Motor neuron (in vitro differentiated cells): Measurements from ENCODE around the gene RASGEF1C. TPM values are rescaled to one million over a fixed set of nuclear protein-coding genes. Genes with fewer than 3 reads are reported as not detected.
"Not testable (repeated sequence)": the region's sequence is repeated elsewhere in the genome, so short reads cannot be mapped to it uniquely, and the experiment has no call there.

Source experiments
- ATAC-seq, 8 experiments: fragments of 200-7000 bp; cut with Tn5 transposase; replicated peaks in 6 of 8; 2 replicates each; pipeline ENCODE4 v1.8.0; 2021; ENCODE audit warnings: mild to moderate bottlenecking in 8 of 8, moderate library complexity in 8 of 8
- H3K27ac ChIP-seq, 2 donors: fragments of 250-450 bp; sonication (Bioruptor Pico); 2 replicates each; pipeline ENCODE4 v1.9.0; 2021; ENCODE audit warnings: antibody characterized with exemption in 2 of 2, mild to moderate bottlenecking in 2 of 2, moderate library complexity in 1 of 2
- H3K4me1 ChIP-seq, 2 donors: fragments of 250-450 bp; sonication (Bioruptor Pico); replicated peaks in 1 of 2; 2 replicates each; pipeline ENCODE4 v1.6.1; 2021; ENCODE audit warnings: antibody characterized with exemption in 2 of 2, mild to moderate bottlenecking in 2 of 2, moderate library complexity in 1 of 2
- H3K4me3 ChIP-seq, 5 donors: fragments of 250-450 bp; sonication (Bioruptor Pico); 2 replicates each; pipeline ENCODE4 v1.9.0; 2021; ENCODE audit warnings: antibody characterized with exemption in 5 of 5, mild to moderate bottlenecking in 5 of 5, moderate library complexity in 4 of 5
- WGBS, 10 experiments: fragments of 450-650 bp; shearing (Covaris generic); methylation state at CpG; one replicate each; pipeline ENCODE4 v1.0.0; 2022; 5-methylcytosine and 5-hydroxymethylcytosine counted together
- in situ Hi-C, 9 experiments: fragments of 400-800 bp; cut with MboI; loops; one replicate each; pipeline ENCODE4 v1.15.0; 2021; ENCODE audit warnings: low sequenced_read_pairs in 9 of 9, low pct_unique_long_range_greater_than_20kb in 2 of 9; ENCODE audit not compliant: unreplicated experiment in 9 of 9
- total RNA-seq, 8 experiments: library from RNA; unstranded; fragments of 300-600 nt; gene quantifications; 2 replicates each; pipeline versions ENCODE4 v1.2.3 to v1.2.4, GENCODE V29; 2022

RASGEF1C gene
- total RNA-seq, 8 experiments from 2014 or later = 1.2 to 3.3 (median 1.3) TPM; not detected in 3

DNA sequence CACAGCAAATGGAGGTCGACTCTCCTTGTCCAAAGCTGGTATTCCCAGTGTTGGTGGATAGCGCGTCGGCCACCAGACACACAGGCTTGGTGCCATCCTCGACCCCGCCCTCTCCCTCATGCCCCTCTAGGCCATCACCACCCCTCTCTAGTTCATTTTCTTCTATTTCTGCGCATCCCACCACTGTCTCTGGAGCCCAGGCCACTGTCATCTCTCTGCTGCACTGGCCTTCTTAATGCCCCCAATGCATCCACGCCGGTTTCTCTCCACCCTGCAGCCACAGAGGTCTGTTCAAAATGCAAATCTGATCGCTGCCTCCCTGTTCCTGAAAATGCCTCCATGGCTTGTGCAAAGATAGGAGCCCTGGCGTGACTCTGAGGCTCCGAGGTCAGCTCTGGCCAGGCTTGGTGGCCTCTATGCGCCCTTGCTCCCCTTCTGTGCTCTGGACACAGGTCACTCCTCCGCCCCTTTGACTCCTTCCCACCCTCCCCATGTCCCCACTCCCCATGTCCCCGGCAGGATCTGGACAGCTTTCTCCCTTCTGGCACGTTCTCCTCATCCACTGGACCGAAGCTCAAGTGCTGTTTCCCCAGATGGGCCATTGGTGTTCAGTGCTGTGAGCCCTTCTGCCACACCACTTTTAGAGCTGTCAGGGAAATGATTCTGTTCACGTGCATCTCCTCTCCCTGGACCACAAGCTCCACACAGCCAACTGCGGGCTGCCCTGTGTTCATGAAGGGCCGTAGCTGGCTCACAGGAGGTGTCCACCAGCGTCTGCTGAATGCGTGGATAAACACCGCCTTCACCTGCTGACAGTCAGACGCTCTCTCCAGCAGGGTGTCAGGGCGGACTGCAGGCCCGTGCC lies 77.9 kb downstream of the RASGEF1C start:
- no peak overlapping the region for H3K4me3 ChIP-seq
- ATAC-seq = peak in 1 of 8 experiments; percentile 14
- H3K4me1 ChIP-seq = peaks cover 0 to 7% of the 10 kb centered on the region in 2 donors
- in situ Hi-C loops = no loop called here
- WGBS, 10 experiments = 40 to 100% (median 81%) methylated on average over 1 to 11 of the region's 26 CpGs; no CpG with 5 or more reads in 4 of the 10 experiments
- H3K27ac ChIP-seq = no peak overlapping the region

DNA sequence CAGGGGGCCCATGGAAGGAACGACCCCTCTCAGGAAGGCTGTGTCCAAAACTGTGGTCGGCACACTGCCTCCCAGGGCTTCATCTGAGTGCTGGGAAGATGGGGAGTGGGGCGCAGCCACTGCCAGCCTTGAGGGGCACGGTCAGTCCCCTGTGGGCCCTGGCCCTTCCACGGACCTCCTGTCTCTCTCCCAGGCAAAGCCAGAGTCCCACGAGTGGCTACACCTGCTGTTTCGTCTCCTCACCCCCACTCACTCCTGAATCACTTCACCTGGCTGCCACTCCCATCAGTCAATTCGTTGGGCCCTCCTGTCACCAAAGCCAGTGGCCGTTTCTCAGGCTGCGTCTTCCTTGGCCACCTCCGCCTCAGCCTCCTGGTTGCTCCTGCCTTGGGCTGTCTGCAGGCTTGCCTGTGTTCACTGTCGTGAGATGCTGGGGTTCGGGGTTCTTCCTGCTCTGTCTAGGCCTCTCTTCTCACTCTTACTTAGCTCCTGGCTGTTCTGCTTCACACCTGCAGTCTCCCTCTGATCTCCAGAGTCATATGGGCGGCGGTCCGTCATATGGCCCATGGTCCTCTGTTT lies 78.6 kb downstream of the RASGEF1C start:
- no peak overlapping the region for H3K4me3 ChIP-seq
- H3K27ac ChIP-seq = no peak overlapping the region
- no peak for ATAC-seq
- H3K4me1 ChIP-seq = peaks cover 0 to 7% of the 10 kb centered on the region in 2 donors
- WGBS, 10 experiments = 40 to 90% (median 75%) methylated on average over 1 to 9 of the region's 16 CpGs; no CpG with 5 or more reads in 4 of the 10 experiments
- in situ Hi-C loops = no loop called here

GRCh38 chr5:180129291-180130190 lies 79.5 kb downstream of the RASGEF1C start:
- H3K27ac ChIP-seq = no peak overlapping the region
- no peak overlapping the region for H3K4me3 ChIP-seq
- in situ Hi-C loops = no loop called here
- 20 to 100% (median 90%) methylated on average over 1 to 9 of the region's 27 CpGs; no CpG with 5 or more reads in 5 of the 10 experiments for WGBS, 10 experiments
- ATAC-seq = no peak
- peaks cover 0 to 7% of the 10 kb centered on the region in 2 donors for H3K4me1 ChIP-seq

DNA sequence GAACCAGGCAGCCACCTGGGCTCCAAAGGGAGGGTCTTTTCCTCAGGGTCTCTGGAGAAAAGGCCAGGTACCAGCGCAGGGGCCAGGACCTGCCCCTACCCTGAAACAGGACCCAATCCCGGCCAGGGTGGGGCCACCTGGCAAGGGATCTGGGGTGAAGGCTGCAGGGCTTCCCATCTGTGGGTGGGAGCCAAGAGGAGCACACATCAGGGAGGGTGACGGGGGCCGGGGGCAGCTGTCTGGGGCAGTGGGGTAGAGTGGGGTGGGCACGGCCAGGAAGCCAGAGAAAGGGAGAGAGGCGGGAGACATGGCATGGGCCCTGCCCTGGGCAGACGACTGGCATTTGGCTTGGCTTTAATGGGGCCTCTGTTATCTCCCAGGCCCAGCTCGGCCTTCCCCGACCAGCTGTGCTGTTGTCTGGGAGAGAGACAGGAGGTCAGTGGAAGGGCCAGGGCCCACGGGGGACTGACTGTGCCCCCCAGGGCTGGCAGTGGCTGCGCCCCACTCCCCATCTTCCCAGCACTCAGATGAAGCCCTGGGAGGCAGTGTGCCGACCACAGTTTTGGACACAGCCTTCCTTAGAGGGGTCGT lies 80.2 kb downstream of the RASGEF1C start:
- 92 to 100% methylated on average over 1 to 2 of the region's 13 CpGs; no CpG with 5 or more reads in 8 of the 10 experiments for WGBS, 10 experiments
- in situ Hi-C loops = no loop called here
- Histone ChIP-seq H3K4me3 (no peak overlapping the region), H3K27ac (no peak overlapping the region), H3K4me1 (peaks cover 0 to 7% of the 10 kb centered on the region in 2 donors)
- no peak for ATAC-seq

- H3K27ac ChIP-seq = no peak overlapping the region
- peaks cover 0 to 7% of the 10 kb centered on the region in 2 donors for H3K4me1 ChIP-seq
These were observed 81.0 kb downstream of the RASGEF1C start for GRCh38 chr5:180127682-180128670.

DNA sequence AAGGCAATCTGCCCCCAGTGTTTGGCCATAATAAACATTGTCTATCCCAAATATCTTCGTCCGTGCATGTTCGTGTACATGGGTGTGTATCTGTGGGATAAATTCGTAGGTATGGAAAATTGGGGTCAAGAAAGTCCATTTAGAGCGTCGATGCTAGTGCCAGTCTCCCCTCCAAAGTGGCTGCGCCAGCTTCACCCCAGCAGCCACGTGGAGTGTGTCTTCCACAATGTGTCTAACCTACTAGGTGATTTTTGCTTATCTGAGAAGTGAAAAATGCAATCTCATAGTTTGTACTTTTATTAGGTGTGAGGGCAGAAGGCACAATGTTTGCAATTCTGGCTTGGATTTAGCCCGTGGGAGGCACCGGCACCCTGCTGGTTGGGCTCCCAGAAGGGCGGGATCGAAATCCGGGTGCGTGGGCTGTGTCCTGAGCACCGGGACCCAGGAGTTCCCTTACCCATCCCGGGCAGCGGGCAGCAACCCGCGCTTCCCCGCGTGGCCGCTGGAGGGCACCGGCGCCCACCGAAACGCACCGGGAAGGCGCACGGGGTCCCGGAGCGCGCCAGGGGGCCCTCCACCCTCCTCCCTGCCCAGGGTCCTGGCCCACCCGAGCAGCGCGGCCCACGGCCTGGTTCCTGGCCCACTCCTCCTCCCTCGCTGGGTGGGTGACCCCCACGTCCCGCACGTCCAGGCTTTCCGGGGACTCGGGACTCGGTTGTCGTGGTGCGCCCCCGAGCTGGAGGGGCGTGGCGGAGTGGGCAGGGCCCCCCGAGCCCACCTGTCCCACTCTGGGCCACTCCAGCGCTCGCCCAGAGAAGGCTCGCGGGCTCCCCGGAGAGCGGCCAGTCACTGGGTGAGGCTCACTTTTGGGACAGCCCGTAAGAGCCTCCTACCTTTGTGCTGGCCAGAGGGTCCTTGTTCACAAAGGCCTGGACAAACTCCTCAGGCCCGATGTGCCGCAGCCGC lies 82.0 kb downstream of the RASGEF1C start:
- no peak overlapping the region for H3K27ac ChIP-seq
- 10 to 94% (median 54%) methylated on average over 2 to 15 of the region's 59 CpGs; no CpG with 5 or more reads in 2 of the 10 experiments for WGBS, 10 experiments
- ATAC-seq = peak; percentile 27 to 94 (median 60)
- in situ Hi-C loops = no loop called here
- H3K4me1 ChIP-seq = peaks cover 0 to 7% of the 10 kb centered on the region in 2 donors
- H3K4me3 ChIP-seq = no peak overlapping the region

More at GRCh38 chr5:180127682-180128670, 81.0 kb downstream of the RASGEF1C start:
- ATAC-seq = peak in 2 of 8 experiments; percentile 6 to 9
- no peak overlapping the region for H3K4me3 ChIP-seq
- 30 to 96% (median 84%) methylated on average over 2 to 10 of the region's 25 CpGs; no CpG with 5 or more reads in 4 of the 10 experiments for WGBS, 10 experiments
- in situ Hi-C loops = no loop called here

DNA sequence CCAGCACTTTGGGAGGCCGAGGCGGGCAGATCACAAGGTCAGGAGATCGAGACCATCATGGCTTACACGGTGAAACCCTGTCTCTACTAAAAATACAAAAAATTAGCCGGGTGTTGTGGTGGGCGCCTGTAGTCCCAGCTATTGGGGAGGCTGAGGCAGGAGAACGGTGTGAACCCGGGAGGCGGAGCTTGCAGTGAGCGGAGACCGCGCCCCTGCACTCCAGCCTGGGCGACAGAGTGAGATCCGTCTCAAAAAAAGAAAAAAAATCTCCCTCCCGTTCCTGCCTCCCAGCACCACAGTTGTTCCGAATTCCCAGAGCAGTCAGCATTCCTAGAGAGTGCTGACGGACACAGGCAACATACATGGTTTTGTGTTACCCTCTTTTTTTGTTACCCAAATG lies 82.9 kb downstream of the RASGEF1C start:
- ATAC-seq, H3K27ac ChIP-seq, H3K4me1 ChIP-seq, H3K4me3 ChIP-seq, in situ Hi-C loops: not testable (repeated sequence)
- 60 to 88% (median 78%) methylated on average over 1 to 13 of the region's 17 CpGs; no CpG with 5 or more reads in 2 of the 10 experiments for WGBS, 10 experiments

DNA sequence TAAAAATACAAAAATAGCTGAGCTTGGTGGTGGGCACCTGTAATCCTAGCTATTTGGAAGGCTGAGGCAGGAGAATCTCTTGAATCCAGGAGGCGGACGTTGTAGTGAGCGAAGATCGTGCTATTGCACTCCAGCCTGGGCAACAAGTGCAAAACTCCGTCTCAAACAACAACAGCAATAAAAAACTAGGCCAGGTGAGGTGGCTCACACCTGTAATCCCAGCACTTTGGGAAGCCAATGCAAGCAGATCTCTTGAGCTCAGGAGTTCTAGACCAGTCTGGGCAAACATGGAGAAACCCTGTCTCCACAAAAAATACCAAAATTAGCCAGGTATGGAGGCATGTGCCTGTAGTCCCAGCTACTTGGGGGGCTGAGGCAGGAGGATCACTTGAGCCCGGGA lies 84.3 kb downstream of the RASGEF1C start:
- in situ Hi-C loops, H3K4me3 ChIP-seq, H3K4me1 ChIP-seq, H3K27ac ChIP-seq, ATAC-seq: not testable (repeated sequence)
- WGBS, 10 experiments = 60 to 98% (median 73%) methylated on average over 3 to 6 of the region's 6 CpGs; no CpG with 5 or more reads in 3 of the 10 experiments

DNA sequence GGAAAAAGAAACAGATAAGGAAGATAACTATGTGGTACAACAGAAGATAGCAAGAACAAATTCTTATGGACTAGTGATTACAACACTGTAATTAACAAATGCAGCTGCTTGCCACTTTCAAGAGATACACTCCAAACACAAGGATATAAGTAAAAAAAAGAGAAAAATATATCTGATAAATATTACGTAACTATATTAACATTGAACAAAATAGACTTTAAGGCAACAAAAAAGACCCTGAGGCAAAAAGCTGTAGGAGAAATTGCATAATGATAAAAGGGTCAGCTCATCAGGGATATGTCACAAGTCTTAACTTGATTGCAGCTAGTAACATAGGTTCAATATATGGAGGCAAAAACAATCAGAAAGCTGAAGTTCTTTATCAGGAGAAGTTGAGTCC lies 86.1 kb downstream of the RASGEF1C start:
- Histone ChIP-seq H3K4me1 (peaks cover 5 to 6% of the 10 kb centered on the region in 2 donors), H3K27ac (no peak overlapping the region), H3K4me3 (no peak overlapping the region)
- no peak for ATAC-seq
- in situ Hi-C loops = no loop called here
- WGBS, 10 experiments = 81 to 100% (median 93%) methylated on average over 1 of the region's 1 CpG; no CpG with 5 or more reads in 2 of the 10 experiments

DNA sequence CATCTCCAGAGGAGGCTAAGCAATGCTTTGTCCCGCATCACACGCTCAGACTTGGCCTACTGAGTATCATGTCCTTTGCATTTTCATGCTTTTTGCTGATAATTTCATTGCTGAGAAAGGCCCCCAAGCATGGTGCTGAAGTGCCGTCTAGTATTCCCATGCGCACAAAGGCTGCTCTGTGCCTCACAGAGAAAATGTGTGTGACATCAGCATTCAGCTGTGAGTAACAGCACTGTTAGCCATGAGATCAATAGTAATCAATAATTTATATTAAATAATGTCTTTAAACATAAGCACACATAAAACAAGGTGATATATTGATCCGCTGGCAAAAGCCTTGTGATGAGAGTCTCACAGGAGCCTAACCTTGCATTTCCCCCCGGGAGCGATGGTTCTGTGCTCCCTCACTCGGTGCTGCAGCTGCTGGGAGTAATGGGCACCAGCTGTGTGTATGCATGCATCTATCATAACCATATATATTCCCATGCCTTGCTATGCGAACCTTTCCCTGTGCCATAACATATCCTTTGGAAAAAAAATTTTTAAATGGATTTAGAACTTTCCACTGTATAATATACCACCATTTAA lies 87.1 kb downstream of the RASGEF1C start:
- 0 to 100% (median 26%) methylated on average over 1 to 7 of the region's 9 CpGs; no CpG with 5 or more reads in 3 of the 10 experiments for WGBS, 10 experiments
- H3K27ac ChIP-seq = peak overlapping the region in 1 of 2 donors; percentile 82
- ATAC-seq = peak in 1 of 8 experiments; percentile 67
- in situ Hi-C loops = no loop called here
- H3K4me1 ChIP-seq = peaks cover 5 to 6% of the 10 kb centered on the region in 2 donors
- H3K4me3 ChIP-seq = no peak overlapping the region
